Tibial artery (tissue), 4 donors: ENCODE data around the gene DTHD1.

Experiments
- DNase-seq, 2 donors: peaks; one replicate each; pipeline ENCODE4 v3.0.0-alpha.2; 2019
- H3K27ac ChIP-seq, 2 donors: fragments of 200-600 bp; sonication (generic) in 1 of 2; 1 replicate in 1 of 2; 2 replicates in 1 of 2; pipeline ENCODE4 v1.5.1; 2018 to 2019; ENCODE audit warnings: mild to moderate bottlenecking in 1 of 2
- H3K27me3 ChIP-seq, 2 donors: fragments of 200-600 bp; sonication (generic) in 1 of 2; one replicate each; pipeline versions ENCODE4 v1.5.1 to v1.6.0; 2016 to 2019
- H3K36me3 ChIP-seq, 3 donors: fragments of 200-600 bp; sonication (generic) in 2 of 3; one replicate each; pipeline ENCODE4 v1.5.1; 2016 to 2019; ENCODE audit warnings: mild to moderate bottlenecking in 2 of 3
- H3K4me1 ChIP-seq, 4 donors: fragments of 200-600 bp; sonication (generic) in 2 of 4; 1 replicate in 3 of 4; 2 replicates in 1 of 4; pipeline ENCODE4 v1.5.1; 2016 to 2019
- H3K4me3 ChIP-seq, 2 donors: fragments of 200-600 bp; sonication (generic) in 1 of 2; 1 replicate in 1 of 2; 2 replicates in 1 of 2; pipeline ENCODE4 v1.5.1; 2018 to 2019; ENCODE audit warnings: mild to moderate bottlenecking in 2 of 2
- H3K9me3 ChIP-seq, 3 donors: fragments of 200-600 bp; sonication (generic) in 1 of 3; one replicate each; pipeline ENCODE4 v1.5.1; 2016 to 2019
- intact Hi-C: fragments of 100-400 bp; cut with DNase I; formaldehyde crosslinking; loops from one replicate; pipeline ENCODE4 v1.15.0; 2023; ENCODE audit warnings: low total_unique reads
- TF ChIP-seq, protein P1 (sequence below), 2 experiments: fragments of 200-600 bp in 1 of 2; fragments of 450-650 bp in 1 of 2; IDR thresholded peaks; one replicate each; pipeline ENCODE4 v1.5.1; 2017 to 2019; ENCODE audit warnings: antibody characterized with exemption in 2 of 2, mild to moderate bottlenecking in 1 of 2, moderate library complexity in 1 of 2

The DTHD1 gene

GRCh38 chr4:36391411-36391810 lies 110.0 kb downstream of the DTHD1 start:
- Histone ChIP-seq H3K27ac (no peak overlapping the region), H3K4me1 (no peaks in the 10 kb centered on the region), H3K27me3 (no peaks in the 10 kb centered on the region), H3K9me3 (no peaks in the 10 kb centered on the region), H3K36me3 (no peaks in the 10 kb centered on the region), H3K4me3 (no peak overlapping the region)
- intact Hi-C loops, result no loop called here
- no peak for DNase-seq
- TF ChIP-seq, protein P1, sequence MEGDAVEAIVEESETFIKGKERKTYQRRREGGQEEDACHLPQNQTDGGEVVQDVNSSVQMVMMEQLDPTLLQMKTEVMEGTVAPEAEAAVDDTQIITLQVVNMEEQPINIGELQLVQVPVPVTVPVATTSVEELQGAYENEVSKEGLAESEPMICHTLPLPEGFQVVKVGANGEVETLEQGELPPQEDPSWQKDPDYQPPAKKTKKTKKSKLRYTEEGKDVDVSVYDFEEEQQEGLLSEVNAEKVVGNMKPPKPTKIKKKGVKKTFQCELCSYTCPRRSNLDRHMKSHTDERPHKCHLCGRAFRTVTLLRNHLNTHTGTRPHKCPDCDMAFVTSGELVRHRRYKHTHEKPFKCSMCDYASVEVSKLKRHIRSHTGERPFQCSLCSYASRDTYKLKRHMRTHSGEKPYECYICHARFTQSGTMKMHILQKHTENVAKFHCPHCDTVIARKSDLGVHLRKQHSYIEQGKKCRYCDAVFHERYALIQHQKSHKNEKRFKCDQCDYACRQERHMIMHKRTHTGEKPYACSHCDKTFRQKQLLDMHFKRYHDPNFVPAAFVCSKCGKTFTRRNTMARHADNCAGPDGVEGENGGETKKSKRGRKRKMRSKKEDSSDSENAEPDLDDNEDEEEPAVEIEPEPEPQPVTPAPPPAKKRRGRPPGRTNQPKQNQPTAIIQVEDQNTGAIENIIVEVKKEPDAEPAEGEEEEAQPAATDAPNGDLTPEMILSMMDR (IDR thresholded peaks at IDR 0.05), result no peak

- H3K27ac ChIP-seq, result no peak overlapping the region
- TF ChIP-seq, protein P1 (IDR thresholded peaks at IDR 0.05), result no peak
- no peaks in the 10 kb centered on the region for H3K27me3 ChIP-seq
- no peak for DNase-seq
- no peaks in the 10 kb centered on the region for H3K36me3 ChIP-seq
- no peaks in the 10 kb centered on the region for H3K9me3 ChIP-seq
- intact Hi-C loops, result no loop called here
- H3K4me1 ChIP-seq, result no peaks in the 10 kb centered on the region
- no peak overlapping the region for H3K4me3 ChIP-seq
Observed at GRCh38 chr4:36392024-36392423, 110.6 kb downstream of the DTHD1 start.

DNA sequence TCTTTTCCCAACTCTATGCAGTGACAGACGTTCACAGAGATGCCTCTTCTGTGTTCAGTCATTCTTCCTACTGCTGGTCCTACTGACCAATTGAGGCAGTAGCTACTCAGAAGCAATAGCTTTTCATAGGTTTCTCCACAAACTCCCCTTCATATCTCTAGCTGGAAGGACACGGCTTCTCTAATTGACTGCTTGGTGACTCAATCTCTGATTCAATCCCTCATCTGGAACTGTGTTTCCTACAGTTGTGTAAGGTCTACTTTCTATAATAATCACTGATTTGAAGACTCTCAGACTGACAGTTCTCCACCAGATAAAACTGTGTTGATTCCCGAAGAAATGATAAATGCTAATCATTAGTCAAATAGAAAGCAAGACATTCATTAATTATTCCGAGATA lies 111.5 kb downstream of the DTHD1 start:
- TF ChIP-seq, protein P1 (IDR thresholded peaks at IDR 0.05), result no peak
- no peaks in the 10 kb centered on the region for H3K4me1 ChIP-seq
- no peaks in the 10 kb centered on the region for H3K27me3 ChIP-seq
- DNase-seq, result no peak
- intact Hi-C loops, result no loop called here
- H3K4me3 ChIP-seq, result no peak overlapping the region
- H3K27ac ChIP-seq, result no peak overlapping the region
- H3K36me3 ChIP-seq, result no peaks in the 10 kb centered on the region
- no peaks in the 10 kb centered on the region for H3K9me3 ChIP-seq
